Fibroblast of pulmonary artery (primary cell): ENCODE data around the gene FAM120B.

Experiments used
- DNase-seq: peaks from one replicate; pipeline ENCODE4 v3.0.0-alpha.2; 2010; ENCODE audit warnings: low read depth
- H3K4me3 ChIP-seq: replicated peaks from 2 replicates; pipeline ENCODE4 v1.5.1; 2011; ENCODE audit warnings: low read depth, mild to moderate bottlenecking, control low read depth, low read length, moderate library complexity
- TF ChIP-seq, protein P1 (sequence below): IDR thresholded peaks from 2 replicates; pipeline ENCODE4 v1.5.1; 2011; ENCODE audit warnings: mild to moderate bottlenecking, control low read depth, low read length, inconsistent platforms; ENCODE audit errors: missing control alignments

The FAM120B gene

DNA sequence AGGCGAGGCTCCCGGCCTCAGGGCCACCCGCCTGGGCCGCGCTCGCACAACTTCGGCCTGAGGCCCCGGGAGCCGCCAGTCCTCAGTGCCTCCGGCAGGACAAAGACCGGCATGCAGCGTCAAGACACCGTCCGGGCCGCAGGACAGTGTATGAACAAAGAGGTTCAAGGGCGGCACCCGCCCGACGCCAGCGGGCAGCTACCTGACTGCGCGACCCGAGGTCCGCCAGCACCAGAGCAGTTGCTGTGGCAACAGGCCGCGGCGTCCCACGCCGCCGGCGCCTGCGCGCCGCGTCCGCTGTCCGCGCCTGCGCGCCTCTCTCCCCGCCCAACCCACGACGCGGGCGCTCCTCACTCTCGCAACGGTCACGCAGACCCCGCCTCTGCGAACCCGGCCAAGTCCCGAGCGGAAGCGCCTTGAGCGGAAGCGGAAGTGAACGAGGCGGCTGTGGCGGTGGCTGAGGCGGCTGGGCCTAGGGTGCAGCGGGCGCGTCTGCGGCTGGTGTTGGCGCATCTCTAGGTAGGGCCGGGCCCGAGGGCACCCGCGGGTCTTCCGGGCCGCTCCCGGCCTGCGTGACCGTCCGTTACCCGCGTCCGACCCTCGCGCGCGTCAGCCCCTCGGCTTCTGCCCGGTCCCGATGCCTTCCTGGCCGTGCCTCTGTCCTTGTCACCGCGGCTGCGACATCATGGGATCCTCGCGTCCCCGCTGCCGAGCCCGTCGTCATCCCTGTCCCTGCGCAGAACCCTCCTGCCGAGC is at the start of gene FAM120B:
Gene FAM120B, plus strand, starts transcription at position 435 of the 756 bp plus-strand sequence. CDS start 10,633 bp downstream, outside the sequence.
- TF ChIP-seq, protein P1, sequence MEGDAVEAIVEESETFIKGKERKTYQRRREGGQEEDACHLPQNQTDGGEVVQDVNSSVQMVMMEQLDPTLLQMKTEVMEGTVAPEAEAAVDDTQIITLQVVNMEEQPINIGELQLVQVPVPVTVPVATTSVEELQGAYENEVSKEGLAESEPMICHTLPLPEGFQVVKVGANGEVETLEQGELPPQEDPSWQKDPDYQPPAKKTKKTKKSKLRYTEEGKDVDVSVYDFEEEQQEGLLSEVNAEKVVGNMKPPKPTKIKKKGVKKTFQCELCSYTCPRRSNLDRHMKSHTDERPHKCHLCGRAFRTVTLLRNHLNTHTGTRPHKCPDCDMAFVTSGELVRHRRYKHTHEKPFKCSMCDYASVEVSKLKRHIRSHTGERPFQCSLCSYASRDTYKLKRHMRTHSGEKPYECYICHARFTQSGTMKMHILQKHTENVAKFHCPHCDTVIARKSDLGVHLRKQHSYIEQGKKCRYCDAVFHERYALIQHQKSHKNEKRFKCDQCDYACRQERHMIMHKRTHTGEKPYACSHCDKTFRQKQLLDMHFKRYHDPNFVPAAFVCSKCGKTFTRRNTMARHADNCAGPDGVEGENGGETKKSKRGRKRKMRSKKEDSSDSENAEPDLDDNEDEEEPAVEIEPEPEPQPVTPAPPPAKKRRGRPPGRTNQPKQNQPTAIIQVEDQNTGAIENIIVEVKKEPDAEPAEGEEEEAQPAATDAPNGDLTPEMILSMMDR = no peak
- peak; percentile 96 for DNase-seq
- peak within 1 kb of the TSS; percentile 93 for H3K4me3 ChIP-seq

DNA sequence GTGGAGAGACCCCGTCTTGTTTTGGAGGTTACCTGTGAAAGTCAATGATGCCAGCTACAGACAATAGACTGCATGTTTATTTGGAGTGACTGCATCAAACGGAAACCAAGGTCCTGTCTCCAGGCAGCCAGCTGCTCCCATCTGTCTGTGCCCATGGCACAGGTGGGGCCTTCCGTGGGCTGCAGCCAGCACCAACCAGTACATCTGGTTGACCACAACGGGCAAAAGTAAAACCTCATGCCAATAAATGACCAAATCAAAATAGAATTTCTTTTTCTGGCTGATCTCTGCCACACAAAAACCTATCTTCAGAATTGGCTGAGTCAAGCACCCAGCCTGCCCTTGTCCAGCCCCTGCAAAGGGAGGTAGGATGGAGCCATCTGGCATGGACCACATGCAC is 49.2 kb upstream of the FAM120B start:
- TF ChIP-seq, protein P1 = no peak
- DNase-seq = no peak
- H3K4me3 ChIP-seq = no peak overlapping the region

GRCh38 chr6:170258407-170258806 is 48.2 kb upstream of the FAM120B start:
- no peak for DNase-seq
- no peak overlapping the region for H3K4me3 ChIP-seq
- TF ChIP-seq, protein P1 = no peak

DNA sequence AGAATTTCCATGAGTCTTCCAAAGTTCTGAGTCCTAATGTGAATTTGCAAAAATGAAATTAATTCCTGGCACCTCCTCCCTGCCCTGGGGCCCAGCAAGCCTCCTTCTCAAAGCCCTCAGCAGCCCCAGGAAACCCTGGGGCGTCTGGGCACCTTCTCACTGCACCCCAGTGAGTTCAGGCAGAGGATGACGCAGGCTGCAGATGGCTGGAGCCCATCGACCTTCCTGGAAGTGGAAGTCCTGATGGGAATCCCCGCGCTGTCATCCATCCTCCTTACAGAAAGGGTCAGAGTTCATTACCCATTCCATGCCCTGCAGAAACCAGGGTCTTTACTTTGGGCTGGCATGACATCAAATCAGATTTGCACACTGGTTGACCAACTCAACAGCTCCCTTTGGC is 47.3 kb upstream of the FAM120B start:
- TF ChIP-seq, protein P1 = no peak
- H3K4me3 ChIP-seq = no peak overlapping the region
- DNase-seq = no peak

DNA sequence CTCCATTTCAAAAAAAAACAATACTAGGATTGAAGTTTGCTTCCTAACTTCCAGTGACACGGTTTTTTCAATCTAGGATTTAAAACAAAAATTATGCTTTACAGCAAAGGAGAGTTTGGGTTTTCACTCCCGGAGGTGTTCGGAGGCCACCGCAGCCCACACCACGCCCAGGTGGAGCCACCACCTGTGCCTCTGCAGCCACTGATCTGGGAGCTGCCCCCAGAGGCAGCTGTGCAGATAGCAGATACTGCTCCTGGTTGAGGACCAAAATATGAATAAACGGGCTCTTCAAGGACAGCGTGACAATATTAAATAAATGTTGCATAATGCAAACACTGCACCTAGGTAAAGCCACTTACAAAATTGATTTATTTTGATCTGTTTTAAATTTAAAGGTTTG is 45.9 kb upstream of the FAM120B start:
- H3K4me3 ChIP-seq = no peak overlapping the region
- DNase-seq = no peak
- TF ChIP-seq, protein P1 = no peak

- TF ChIP-seq, protein P1 = no peak
- no peak overlapping the region for H3K4me3 ChIP-seq
- no peak for DNase-seq
Observed at GRCh38 chr6:170261643-170262488, 44.7 kb upstream of the FAM120B start.
